RPMI8226 (cell line): ENCODE measurements around the gene CHML.

Experiments used
- DNase-seq: peaks from one replicate; pipeline ENCODE4 v3.0.0-alpha.2; 2015

The CHML gene

DNA sequence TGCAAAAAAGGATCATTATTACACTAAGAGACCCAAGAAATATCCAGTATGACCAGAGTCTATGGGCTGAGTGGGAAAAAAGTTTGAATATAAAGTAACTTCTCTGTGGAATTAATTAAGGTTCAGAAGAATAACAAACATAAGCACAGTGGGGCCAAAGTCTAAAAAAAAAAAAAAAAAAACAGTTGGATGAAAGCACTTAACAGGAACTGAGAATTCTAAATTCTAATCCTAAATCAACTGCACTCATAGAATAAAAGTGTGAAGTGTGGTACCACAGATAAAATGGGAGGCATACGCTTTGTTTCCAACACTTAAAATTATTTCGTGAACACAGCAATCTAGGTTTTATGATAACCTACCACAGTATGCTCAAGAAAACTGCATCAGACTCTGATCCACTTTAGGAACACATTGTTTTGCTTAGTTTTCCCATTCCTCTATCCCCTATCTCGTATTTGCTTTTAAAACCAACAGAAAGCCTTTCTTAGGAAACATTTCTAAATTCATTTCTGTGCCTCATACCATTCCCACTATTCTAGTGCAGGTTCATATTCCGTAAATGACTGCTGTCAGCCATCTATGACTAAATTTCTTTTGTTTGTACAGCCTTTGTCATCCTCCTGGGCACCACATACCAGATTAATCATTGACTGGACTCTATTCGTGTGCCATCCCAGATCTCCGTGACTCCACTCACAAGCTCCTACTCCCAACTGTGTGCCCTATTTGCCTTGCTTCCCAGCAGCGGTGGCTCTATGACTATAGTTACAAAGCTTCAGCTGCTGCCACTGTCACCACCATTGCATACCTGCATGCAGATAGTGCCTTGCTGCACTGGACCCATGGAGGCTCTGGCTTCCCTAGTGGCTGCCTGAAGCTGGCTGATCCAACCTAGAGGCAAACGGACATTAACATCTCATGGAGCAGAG lies 24.9 kb downstream of the CHML start:
- DNase-seq, result no peak

DNA sequence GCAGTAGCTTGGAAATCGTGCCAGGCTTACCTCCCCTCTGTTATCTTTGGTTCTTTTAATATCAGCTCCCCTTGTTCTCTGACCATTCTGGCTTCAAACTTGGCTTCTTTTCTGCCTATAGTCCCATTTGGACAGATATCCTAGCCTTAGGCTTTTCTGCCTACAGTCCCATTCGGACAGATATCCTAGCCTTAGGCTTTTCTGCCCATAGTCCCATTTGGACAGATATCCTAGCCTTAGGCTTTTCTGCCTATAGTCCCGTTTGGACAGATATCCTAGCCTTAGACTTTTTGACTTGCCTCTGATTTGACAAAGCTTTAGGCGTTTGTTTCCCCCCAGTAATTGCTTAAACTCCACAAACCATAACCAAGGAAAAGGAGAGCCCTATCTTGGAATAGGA lies 25.6 kb downstream of the CHML start:
- DNase-seq, result no peak

DNA sequence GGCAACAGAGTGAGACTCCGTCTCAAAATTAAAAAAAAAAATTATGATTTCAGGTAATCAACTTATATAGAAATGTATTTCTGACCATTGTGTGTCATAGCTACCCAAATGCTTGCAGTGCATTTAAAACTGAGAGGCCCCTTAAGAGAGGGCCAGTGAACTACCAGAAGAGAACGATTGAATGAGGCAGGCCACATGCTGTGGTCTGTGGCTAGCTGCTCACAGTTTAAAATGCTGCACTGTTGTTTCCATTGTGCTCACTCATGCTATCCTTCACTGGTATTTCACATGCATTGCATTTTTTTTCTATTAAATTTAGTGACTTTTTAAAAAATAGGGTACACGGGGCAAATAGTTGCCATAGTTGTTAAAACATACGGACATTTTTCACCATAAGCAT lies 26.0 kb downstream of the CHML start:
- DNase-seq, result no peak

DNA sequence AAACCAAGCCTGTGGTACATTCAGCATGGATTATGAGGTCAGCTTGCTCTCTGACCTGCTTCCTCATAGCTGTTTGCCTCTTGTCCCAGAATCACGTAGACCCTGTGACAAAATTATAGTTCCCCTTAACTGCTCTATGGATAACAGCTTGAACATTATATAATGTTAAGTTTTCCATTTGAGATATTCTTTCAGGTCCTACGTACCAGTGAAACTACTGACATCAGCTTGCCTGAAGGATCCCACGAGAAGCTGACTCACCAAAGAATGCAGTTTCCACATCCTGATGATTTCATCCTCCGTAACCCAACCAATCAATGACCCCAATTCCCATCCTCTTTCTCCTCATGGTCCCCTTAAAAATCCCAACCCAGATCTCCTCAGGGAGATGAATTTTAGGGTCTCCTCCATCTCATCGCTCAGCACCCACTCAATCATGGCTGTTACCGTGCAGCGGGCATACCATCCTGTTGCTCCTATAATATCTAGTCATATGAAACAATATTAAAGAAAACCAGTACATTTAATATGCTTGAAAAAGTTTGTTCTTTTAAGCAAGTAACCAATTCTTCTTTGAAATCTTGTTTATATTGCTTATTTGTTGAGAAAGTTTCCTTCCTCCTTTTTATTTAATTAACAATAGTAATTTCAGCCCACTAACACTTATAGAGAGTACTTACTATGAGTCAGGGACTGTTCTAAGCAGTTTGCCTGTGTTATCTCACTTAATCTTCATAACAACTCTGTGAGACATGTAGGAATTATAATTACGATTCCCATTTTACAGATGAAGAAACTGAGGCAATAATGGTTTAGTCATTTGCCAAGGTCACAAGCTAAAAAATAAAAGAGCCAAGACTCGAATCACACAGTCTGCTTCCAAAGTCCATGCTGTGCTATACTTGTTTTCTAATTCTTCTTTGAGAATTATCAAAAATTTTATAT lies 27.4 kb downstream of the CHML start:
- DNase-seq, result no peak

DNA sequence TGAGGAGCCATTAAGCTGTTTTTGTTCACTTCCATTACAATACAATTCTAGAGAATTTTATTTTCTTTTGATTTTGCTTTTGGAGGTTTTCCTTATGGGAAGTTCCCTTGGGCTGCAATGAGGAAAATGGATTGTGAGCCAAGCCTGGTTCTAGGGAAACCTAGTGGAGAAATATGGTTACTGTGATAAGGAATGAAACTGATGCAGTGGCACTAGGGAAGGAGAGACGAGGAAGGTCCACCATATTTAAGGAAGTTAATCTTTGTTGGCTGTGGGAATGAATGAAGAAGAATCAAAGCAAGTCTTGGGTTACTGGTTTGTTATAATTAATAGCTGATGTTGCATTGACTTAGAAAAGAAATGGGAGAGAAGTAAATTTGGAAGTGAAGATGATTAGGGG lies 28.4 kb downstream of the CHML start:
- DNase-seq, result no peak

DNA sequence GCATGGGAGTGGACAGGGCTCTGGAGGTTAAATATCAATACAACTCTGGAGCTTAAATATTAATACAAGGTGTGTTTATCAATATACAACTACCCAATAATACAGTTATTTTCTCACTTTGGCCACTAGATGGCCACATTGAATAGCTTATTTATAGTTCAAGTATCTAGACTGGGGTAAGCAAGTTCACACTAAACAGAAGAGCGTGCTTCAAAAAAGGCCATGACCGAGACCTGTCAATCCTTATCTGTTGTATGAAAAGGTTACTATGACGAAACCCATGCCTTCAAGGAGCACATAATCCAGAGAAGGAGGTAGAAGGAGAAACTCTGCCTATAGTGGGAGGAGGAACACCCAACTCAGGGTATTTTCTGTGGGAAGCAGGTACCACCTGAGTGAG lies 29.1 kb downstream of the CHML start:
- DNase-seq, result peak; percentile 73

DNA sequence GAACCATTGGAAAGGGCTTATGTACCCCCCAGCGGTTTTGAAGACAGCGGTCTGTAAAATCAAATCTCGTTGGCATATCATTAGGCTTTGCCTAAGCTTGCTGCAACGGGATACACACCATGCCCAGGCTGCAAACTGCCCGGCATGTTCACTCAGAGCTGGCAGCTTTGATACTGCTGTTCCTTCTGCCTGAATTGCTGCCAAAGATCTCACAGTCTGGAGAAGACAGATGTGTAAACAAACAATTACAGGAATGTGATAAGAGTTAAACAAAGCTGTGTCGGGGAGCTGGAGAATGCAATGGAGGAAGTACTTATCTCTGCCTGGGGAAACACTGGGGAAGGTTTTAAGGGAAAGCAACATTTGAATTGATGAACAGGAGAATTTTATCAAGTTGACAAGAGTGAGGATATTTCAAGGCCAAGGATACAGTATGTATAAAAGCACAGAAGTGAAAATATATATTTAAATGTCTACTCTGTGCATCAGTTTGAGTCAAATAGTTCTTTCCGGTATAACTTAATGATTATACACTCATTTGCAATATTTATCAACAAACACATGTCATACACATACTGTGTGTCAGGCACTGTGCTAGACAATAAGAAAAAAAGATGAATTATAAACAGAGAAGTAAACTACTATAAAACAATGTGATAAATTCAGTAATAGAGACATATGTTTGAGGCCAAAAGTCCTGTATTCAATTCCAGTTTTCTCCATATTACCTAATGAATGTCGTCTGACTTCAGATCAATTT lies 29.9 kb downstream of the CHML start:
- DNase-seq, result no peak

DNA sequence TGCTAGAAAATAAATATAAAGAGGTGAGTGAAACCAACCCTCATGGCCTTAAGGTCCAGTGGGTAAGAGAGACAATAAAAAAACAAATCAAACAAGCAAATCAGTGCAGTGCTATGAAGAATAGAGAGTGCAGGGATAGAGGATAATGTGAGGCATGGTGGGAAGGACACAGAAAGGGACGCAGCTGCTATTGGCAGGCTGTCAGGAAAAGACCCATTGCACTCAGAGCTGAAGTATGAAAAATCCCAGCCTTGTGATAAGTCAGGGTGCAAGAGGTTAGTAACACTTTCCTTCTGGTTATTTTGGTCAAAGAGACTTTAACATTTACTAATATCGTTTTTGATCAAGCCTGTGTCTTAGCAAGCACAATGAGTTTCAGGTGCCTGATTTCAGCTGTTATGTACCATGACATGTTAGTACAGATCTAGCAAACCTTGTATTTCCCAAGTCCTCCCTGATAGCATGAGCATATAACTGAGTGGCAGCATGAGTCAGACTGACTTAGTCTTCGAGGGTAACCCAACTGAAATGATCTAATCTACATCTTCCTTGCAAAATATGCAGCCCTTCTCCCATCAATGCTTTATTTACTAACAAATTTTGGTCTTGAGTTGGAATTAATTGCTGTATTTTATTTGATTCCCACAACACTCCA lies 31.7 kb downstream of the CHML start:
- no peak for DNase-seq

DNA sequence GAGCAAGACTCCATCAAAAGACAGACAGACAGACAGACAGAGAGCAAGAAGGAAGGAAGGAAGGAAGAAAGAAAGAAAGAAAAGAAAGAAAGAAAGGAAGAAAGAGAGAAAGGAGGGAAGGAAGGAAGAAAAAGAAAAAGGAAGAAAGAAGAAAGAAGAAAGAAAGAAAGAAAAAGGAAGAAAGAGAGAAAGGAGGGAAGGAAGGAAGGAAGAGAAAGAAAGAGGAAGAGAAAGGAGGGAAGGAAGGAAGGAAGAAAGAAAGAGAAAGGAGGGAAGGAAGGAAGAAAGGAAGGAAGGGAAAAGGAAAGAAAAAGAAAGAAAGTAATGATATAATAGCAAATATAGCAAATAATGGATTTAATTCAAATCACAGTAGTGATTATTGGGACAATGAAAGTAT lies 32.7 kb downstream of the CHML start:
- no peak for DNase-seq

DNA sequence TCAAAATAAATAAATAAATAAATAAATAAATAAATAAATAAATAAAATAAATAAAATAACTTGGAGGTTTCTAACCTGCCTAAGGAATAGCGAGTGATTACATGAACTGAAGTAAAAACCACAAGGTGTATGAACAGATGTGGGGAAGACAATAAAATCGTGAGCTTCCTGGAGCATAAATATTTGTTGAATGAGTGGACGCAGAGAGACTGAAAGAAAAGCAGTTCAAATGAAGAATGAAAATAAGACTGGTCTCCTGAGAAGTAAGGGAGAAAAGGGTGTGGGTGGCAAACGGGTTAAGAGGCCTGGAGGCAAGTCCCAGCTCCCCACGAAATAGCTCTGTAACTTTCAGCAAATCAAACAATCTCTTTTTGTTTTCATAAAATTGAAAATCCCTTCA lies 33.6 kb downstream of the CHML start:
- no peak for DNase-seq

DNA sequence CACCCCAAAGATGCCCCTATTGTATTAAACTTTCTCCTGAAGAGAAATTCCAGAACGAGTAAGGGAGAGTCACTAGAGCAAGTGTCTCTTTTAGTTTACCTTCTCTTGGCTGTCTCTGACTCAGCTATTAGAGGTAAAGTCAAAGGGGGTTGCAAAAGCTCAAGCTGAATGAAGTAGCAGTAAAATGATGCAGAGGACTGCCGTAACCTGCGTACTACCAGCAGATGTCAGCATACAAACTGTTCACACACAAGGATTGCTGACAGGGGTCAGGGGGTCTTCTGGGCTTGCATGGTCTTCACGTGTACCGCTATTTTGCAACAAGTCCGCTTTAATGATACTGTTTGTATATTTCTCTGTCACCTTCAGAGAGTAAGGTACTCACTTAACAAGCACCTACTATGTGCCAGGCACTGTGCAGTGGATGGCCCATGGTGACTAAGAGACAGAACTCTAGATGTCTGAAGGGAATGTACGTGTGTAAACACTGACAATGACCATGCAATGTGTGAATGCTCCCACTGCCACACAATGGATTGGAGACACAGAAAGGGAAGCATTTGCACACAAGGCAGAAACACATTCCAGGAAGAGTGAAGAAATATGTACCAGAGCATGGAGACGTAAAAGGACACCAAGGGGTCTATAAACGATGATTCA lies 34.9 kb downstream of the CHML start:
- no peak for DNase-seq

DNA sequence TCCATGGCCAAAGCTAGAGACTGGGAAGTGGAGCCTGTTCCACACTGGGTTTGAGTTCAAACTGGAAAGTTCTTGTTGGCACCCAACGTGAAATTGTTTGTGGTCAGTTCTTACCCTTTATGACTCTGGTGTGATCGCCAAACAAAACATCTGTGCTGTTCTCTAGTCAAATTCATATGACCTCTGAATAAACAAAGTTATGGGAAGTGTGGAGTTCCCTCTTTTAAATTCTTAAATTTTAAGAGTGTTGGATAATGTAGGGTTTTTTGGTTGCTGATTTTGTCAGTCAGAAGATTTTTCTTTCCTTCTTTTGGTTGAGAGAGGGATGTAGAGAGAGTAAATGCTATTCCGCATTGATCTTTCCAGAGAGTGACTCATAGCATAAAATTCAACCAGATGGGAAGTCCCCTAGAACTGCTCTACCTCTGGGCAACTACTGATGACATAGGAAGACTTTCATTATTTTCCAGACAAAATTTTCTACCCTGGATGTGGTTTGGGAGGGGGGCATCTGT lies 36.4 kb downstream of the CHML start:
- DNase-seq, result no peak

DNA sequence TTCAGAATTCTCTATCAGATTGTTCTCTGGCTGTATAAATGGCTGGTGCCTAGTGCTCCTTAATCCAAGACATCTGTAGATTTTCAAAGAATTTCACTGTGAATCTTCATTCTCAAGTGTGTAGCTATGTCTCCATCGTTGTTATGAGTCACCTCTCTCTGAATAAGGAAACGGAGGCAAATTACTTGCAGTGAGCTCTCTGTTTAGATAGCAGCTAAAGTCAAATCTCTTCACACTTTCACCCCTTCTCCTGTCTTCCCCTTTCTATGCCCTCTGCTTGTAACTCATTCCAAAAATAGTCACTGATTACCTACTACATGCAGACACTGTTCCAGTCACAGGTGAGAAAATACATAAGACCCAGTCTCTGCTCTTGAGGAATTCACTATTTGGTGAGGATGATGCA lies 39.7 kb downstream of the CHML start:
- no peak for DNase-seq

DNA sequence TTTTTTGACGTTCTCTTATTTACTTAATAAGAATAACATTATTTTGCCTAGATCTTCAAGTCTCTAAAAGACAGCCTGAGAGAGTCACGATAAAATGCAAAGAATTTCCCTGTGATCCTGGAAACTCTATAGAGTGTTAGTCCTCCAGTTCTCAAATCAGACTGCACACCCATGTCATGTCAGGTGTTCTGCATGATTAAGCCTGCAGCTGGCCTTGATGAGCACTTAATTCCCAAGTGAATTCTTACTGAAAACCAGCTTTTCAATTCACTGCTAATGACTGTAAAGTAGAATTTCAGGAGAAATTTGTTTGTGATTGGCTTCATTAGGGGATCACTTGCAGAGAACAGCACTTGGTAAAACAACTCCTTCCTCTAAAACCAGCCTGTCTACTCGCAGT lies 41.9 kb downstream of the CHML start:
- no peak for DNase-seq

DNA sequence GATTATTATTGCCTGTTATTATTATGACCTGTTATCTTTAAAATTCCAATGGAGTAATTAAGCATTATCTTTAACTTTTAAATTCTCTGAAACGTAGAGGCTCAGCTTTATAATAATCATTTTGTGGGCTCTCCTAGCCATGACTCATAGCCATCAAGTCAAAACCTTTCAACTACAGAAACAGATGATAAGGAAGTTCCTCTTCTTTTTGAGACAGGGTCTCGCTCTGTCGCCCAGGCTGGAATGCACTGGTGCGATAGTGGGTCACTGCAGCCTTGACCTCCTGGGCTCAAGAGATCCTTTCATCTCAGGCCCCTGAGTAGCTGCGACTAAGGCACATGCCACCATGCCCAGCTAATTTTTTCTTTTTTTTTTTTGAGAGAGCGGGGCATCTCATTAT lies 43.5 kb downstream of the CHML start:
- DNase-seq, result no peak

DNA sequence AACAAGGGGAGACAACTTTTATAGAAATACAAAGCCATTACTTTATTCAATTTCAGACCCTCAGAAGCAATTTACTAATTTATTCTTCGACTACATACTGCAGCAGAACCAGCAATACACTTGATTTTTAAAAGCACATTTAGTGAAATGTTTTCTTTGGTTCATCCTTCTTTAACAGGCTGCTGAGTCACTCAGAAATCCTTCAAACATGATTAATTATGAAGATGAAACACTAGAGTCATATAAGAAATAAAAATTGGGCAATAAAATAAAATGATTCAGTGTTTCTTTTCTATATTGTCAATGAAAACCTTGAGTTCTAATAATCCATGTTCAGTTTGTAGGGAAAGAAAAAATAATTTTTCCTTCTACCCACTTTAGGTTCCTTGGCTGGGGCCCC lies 47.0 kb downstream of the CHML start:
- no peak for DNase-seq

DNA sequence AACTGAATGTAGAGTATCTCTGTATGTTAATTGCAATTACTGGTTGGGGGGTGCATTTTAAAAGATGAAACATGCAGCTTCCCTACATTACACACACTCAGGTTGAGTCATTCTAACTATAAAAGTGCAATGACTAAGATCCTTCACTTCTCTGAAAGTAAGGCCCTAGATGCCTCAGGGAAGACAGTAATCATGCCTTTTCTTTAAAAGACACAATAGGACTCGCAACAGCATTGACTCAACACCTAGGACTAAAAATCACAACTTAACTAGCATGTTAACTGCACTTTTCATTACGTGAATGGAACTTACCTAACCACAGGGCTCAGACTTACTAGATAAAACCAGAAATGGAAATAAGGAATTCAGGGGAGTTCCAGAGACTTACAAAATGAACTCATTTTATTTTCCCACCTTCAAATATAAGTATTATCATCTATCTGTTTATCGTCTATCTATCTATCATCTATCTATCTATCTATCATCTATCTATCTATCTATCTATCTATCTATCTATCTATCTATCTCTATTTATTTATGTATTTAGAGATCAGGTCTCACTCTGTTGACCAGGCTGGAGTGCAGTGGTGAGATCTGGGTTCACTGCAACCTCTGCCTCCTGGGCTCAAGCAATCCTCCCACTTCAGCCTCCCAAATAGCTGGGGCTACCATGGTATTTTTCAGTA lies 47.8 kb downstream of the CHML start:
- no peak for DNase-seq

DNA sequence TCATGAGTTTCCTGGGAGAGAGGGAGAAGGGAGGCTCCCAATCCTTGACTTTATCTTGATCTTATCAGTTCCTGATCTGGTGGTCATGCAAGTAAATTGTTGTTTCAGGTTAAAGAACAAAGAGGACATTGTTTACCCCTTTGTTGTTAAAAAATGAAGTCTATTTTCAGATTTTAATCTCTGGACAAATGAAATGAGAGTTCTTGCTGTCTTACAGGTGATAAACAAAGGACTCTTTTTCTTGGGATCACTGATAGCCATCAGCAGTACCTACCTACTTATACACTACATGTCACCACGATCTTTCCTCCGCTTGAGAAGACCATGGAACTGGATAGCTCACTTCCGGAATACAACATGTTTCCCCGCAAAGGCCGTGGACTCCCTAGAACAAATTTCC lies 48.4 kb downstream of the CHML start:
- no peak for DNase-seq

DNA sequence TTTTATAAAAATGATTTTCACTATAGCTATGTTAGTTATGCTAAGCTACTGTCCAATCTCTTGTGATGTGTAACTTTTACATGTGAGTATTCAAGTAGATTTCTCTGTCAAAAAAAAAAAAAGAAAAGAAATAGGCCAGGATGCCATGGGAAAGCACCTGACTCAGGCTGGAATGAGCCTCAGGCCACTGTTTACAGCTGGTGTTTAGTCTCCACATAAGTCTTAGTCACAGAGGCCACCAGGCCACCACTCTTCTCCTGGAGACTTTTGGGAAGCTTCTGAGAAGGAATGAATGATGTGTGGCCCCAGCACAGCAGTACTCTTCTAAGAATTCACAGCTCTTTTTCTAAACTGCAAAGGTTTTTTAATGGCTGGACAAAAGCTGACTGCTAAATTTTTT lies 48.9 kb downstream of the CHML start:
- no peak for DNase-seq

DNA sequence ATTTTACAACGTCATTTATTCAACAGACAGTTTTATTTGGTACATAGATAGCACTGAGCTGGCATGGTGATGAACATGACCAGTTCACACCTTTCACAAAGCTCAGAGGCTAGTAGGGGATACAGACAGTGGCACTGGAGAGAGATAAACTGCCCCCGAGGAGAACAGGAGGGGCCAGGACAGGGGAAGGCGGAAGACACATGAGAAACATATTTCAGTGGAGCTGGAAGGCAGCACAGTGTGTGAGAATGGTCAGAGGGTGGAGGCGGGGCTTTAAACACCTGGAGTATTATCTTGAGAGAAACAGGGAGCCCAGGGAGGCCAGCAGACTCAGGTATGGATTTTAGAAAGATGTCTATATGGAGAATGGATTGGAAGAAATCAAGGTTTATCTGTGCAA lies 49.5 kb downstream of the CHML start:
- DNase-seq, result no peak
